ENCODE measurements around the gene SLC35A3.

DNA sequence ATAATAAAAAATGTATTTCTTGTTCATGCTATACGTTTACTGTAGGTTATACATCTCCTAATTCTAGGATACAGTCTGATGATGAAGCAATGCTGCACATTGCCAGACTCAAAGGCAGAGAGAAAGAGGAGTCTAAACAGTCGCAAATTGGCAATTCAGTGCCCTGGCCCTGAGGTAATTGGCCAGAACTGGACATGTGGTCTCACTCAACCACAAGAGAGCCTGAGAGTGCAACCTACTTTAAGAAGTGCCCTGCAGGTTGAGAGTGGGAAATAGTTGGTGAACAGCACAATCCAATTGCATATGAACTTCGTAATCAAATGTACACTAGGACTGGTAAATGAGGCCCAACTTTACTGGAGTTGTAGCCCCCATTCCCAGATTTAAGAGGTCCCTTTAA lies 5.0 kb upstream of the SLC35A3 start:
- TF ChIP-seq, protein P1, sequence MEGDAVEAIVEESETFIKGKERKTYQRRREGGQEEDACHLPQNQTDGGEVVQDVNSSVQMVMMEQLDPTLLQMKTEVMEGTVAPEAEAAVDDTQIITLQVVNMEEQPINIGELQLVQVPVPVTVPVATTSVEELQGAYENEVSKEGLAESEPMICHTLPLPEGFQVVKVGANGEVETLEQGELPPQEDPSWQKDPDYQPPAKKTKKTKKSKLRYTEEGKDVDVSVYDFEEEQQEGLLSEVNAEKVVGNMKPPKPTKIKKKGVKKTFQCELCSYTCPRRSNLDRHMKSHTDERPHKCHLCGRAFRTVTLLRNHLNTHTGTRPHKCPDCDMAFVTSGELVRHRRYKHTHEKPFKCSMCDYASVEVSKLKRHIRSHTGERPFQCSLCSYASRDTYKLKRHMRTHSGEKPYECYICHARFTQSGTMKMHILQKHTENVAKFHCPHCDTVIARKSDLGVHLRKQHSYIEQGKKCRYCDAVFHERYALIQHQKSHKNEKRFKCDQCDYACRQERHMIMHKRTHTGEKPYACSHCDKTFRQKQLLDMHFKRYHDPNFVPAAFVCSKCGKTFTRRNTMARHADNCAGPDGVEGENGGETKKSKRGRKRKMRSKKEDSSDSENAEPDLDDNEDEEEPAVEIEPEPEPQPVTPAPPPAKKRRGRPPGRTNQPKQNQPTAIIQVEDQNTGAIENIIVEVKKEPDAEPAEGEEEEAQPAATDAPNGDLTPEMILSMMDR (conservative IDR thresholded peaks at IDR 0.05 in 1 of 2, IDR thresholded peaks at IDR 0.05 in 1 of 2; ENCODE audit: low read depth in 1 of 2, low read length in 2 of 2) = no peak
- TF ChIP-seq EZH2 (IDR thresholded peaks at IDR 0.05; ENCODE audit: low read length, missing control alignments) = no peak
